OCI-LY7 (cell line): ENCODE data around the gene ACOT13. TPM values are rescaled to one million over a fixed set of nuclear protein-coding genes. Genes with fewer than 3 reads are reported as not detected.

Experiments used
- BruUV-seq: library from RNA; stranded (reverse); fragments of 400-500 nt; replicated peaks from 2 replicates; lab custom pipeline; 2021; lab: Mats Ljungman, UMichigan
- CTCF ChIA-PET: fragments of 300-600 bp; sonication (Branson Sonifier 250); formaldehyde crosslinking; loops from one replicate; lab custom pipeline; 2022; ENCODE audit warnings: antibody characterized with exemption; ENCODE audit not compliant: unreplicated experiment; lab: Charles Lee
- POLR2A ChIA-PET: fragments of 300-600 bp; sonication (Branson Sonifier 250); formaldehyde crosslinking; loops from one replicate; lab custom pipeline; 2022; ENCODE audit warnings: antibody characterized with exemption; lab: Charles Lee
- DNase-seq: peaks from one replicate; pipeline ENCODE4 v3.0.0-alpha.2; 2015; ENCODE audit warnings: low spot score
- H2AFZ ChIP-seq: fragments of 200-600 bp; sonication (generic), shearing (Covaris generic); 2 replicates; pipeline ENCODE4 v1.6.1; 2014; ENCODE audit warnings: mild to moderate bottlenecking, antibody characterized with exemption, low read length, moderate library complexity
- H3K27ac ChIP-seq: fragments of 200-600 bp; sonication (generic); 2 replicates; pipeline ENCODE4 v1.5.1; 2014; ENCODE audit warnings: mixed run types, low read depth, mild to moderate bottlenecking, moderate library complexity, low read length, inconsistent platforms; ENCODE audit not compliant: poor library complexity, severe bottlenecking
- H3K36me3 ChIP-seq: fragments of 200-600 bp; sonication (generic); 2 replicates; pipeline ENCODE4 v1.6.1; 2014; ENCODE audit warnings: mild to moderate bottlenecking, antibody characterized with exemption, low read length, moderate library complexity, mixed read lengths; ENCODE audit not compliant: insufficient read depth
- H3K4me1 ChIP-seq: fragments of 200-600 bp; sonication (generic); 2 replicates; pipeline ENCODE4 v1.5.1; 2014; ENCODE audit warnings: mild to moderate bottlenecking, low read length; ENCODE audit not compliant: insufficient read depth, poor library complexity, severe bottlenecking
- H3K4me2 ChIP-seq: fragments of 200-600 bp; sonication (generic); 2 replicates; pipeline ENCODE4 v1.6.1; 2014; ENCODE audit warnings: mild to moderate bottlenecking, low read length
- H3K4me3 ChIP-seq: fragments of 200-600 bp; sonication (generic); 2 replicates; pipeline ENCODE4 v1.5.1; 2014; ENCODE audit warnings: mild to moderate bottlenecking, low read depth, low read length; ENCODE audit not compliant: poor library complexity, severe bottlenecking
- H3K79me2 ChIP-seq: fragments of 200-600 bp; sonication (generic); 2 replicates; pipeline ENCODE4 v1.6.1; 2016; ENCODE audit warnings: low read depth, mild to moderate bottlenecking, low read length, moderate library complexity, mixed read lengths; ENCODE audit not compliant: insufficient read depth
- H3K9me2 ChIP-seq: fragments of 200-600 bp; sonication (generic); 2 replicates; pipeline ENCODE4 v1.6.1; 2016; ENCODE audit warnings: mild to moderate bottlenecking, low read length, mixed read lengths; ENCODE audit not compliant: insufficient read depth
- H3K9me3 ChIP-seq: fragments of 200-600 bp; sonication (generic); 2 replicates; pipeline ENCODE4 v1.6.1; 2014; ENCODE audit warnings: mild to moderate bottlenecking, mixed run types, low read length, mixed read lengths
- H4K20me1 ChIP-seq: fragments of 200-600 bp; sonication (generic); 2 replicates; pipeline ENCODE4 v1.6.1; 2014; ENCODE audit warnings: mild to moderate bottlenecking, antibody characterized with exemption, low read length, moderate library complexity, mixed read lengths; ENCODE audit not compliant: insufficient read depth
- EZH2phosphoT487 ChIP-seq: fragments of 200-600 bp; sonication (generic); IDR thresholded peaks from 2 replicates; pipeline ENCODE4 v1.6.1; 2018; ENCODE audit warnings: low read depth, borderline replicate concordance, mild to moderate bottlenecking, mixed run types, antibody characterized with exemption, low read length, moderate library complexity, mixed read lengths
- intact Hi-C: fragments of 100-400 bp; cut with micrococcal nuclease; formaldehyde crosslinking; loops from one replicate; pipeline ENCODE4 v1.10.0; 2022; ENCODE audit not compliant: unreplicated experiment
- total RNA-seq, 2 experiments: library from RNA; depleted of rRNA in 1 of 2; stranded (reverse); fragments of >200 nt in 1 of 2; shearing (Covaris generic) in 1 of 2; gene quantifications; 2 replicates each; pipeline ENCODE4 v1.2.3, GENCODE V29; 2014 to 2022
- TF ChIP-seq, protein P1 (sequence below): fragments of 200-600 bp; sonication (generic); conservative IDR thresholded peaks from 2 replicates; pipeline ENCODE4 v1.5.1; 2014; ENCODE audit warnings: mild to moderate bottlenecking, antibody characterized with exemption, low read length, moderate library complexity, mixed read lengths

Gene ACOT13
- total RNA-seq, 2 experiments from 2014 or later = 4.1 to 16.4 TPM

DNA sequence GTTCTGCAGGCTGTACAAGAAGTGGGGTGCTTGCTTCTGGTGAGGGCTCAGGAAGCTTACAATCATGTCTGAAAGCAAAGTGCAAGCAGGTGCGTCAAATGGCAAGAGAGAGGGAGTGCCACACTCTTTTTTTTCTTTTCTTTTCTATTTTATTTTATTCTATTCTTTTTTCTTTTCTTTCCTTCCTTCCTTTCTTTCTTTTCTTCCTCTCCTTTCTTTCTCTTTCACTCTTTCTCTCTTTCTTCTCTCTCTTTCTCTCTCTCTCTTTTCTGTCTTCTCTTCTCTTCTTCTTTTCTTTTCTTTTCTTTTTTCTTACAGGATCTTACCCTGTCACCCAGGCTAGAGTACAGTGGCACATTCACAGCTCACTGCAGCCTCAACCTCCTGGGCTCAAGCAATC, 19.5 kb downstream of the ACOT13 start:
- no peak for TF ChIP-seq EZH2phosphoT487
- TF ChIP-seq, protein P1, sequence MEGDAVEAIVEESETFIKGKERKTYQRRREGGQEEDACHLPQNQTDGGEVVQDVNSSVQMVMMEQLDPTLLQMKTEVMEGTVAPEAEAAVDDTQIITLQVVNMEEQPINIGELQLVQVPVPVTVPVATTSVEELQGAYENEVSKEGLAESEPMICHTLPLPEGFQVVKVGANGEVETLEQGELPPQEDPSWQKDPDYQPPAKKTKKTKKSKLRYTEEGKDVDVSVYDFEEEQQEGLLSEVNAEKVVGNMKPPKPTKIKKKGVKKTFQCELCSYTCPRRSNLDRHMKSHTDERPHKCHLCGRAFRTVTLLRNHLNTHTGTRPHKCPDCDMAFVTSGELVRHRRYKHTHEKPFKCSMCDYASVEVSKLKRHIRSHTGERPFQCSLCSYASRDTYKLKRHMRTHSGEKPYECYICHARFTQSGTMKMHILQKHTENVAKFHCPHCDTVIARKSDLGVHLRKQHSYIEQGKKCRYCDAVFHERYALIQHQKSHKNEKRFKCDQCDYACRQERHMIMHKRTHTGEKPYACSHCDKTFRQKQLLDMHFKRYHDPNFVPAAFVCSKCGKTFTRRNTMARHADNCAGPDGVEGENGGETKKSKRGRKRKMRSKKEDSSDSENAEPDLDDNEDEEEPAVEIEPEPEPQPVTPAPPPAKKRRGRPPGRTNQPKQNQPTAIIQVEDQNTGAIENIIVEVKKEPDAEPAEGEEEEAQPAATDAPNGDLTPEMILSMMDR = no peak
- Histone ChIP-seq H3K4me2 (no peak overlapping the region), H3K4me3 (no peak overlapping the region), H3K9me2 (no peaks in the 10 kb centered on the region), H3K36me3 (no peaks in the 10 kb centered on the region), H4K20me1 (no peaks in the 10 kb centered on the region), H3K27ac (no peak overlapping the region), H3K4me1 (no peaks in the 10 kb centered on the region), H3K9me3 (no peaks in the 10 kb centered on the region), H2AFZ (no peak overlapping the region), H3K79me2 (no peaks in the 10 kb centered on the region)
- POLR2A ChIA-PET = interaction anchor here (0.6 kb wide), 1 partner anchor 81 kb away, joined by 3 read pairs; no protein-coding TSS in a partner anchor
- CTCF ChIA-PET = no interaction called here
- intact Hi-C loops = no loop called here
- BruUV-seq = no TSS peak
- DNase-seq = no peak

DNA sequence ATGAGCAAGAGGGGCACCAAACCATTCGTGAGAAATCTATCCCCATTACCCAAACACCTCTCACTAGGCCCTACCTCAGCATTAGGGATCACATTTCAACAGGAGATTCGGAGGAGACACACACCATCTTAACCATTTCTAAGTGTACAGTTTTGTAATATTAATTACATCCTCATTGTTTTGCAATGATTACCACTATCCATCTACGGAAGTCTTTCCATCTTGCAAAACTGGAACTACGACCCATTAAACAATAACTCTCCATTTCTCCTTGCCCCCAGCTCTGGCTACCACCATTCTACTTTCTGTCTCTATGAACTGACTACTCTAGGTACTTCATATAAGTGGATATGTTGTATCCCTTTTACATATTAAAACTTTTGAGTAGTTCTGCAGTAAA, 20.1 kb downstream of the ACOT13 start:
- H3K9me2 ChIP-seq = no peaks in the 10 kb centered on the region
- BruUV-seq = no TSS peak
- TF ChIP-seq, protein P1 = no peak
- no peak for TF ChIP-seq EZH2phosphoT487
- no peak overlapping the region for H3K4me2 ChIP-seq
- no peak for DNase-seq
- H3K9me3 ChIP-seq = no peaks in the 10 kb centered on the region
- CTCF ChIA-PET = no interaction called here
- H3K4me3 ChIP-seq = no peak overlapping the region
- intact Hi-C loops = no loop called here
- H3K79me2 ChIP-seq = no peaks in the 10 kb centered on the region
- H3K4me1 ChIP-seq = no peaks in the 10 kb centered on the region
- no peak overlapping the region for H3K27ac ChIP-seq
- no peaks in the 10 kb centered on the region for H3K36me3 ChIP-seq
- H2AFZ ChIP-seq = no peak overlapping the region
- H4K20me1 ChIP-seq = no peaks in the 10 kb centered on the region
- POLR2A ChIA-PET = interaction anchor here (0.6 kb wide), 1 partner anchor 80 kb away, joined by 3 read pairs; no protein-coding TSS in a partner anchor

DNA sequence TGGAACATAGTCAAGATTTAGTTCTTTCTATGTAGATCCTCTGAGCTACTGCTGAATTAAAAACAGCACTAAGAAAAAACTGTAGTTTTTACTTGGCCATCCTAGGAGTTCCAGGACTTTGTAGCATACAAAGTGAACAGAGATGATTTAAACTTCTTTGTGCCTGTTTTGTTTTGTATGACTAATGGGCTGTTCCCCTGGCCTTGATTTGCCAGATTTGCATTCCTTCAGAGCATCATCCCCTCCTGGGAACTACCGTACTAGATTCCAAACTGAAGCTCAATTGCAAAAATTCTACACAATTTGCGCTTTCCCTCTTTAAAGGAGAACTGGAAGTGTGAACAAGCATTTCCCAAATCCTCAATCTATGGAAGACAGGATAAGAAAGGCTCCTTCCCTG, 23.1 kb downstream of the ACOT13 start:
- no peak overlapping the region for H3K27ac ChIP-seq
- intact Hi-C loops = loop anchor here (5.0 to 10.0 kb wide), 2 partner anchors 258 to 325 kb away; no protein-coding TSS in a partner anchor
- H3K4me2 ChIP-seq = no peak overlapping the region
- CTCF ChIA-PET = no interaction called here
- H3K36me3 ChIP-seq = no peaks in the 10 kb centered on the region
- no peak overlapping the region for H2AFZ ChIP-seq
- H4K20me1 ChIP-seq = no peaks in the 10 kb centered on the region
- DNase-seq = no peak
- H3K4me1 ChIP-seq = peaks cover 7% of the 10 kb centered on the region
- POLR2A ChIA-PET = interaction anchor here (1.1 kb wide), 1 partner anchor 117 kb away, joined by 3 read pairs; no protein-coding TSS in a partner anchor
- no peaks in the 10 kb centered on the region for H3K79me2 ChIP-seq
- TF ChIP-seq EZH2phosphoT487 = no peak
- TF ChIP-seq, protein P1 = no peak
- no peaks in the 10 kb centered on the region for H3K9me3 ChIP-seq
- no TSS peak for BruUV-seq
- no peak overlapping the region for H3K4me3 ChIP-seq
- no peaks in the 10 kb centered on the region for H3K9me2 ChIP-seq
